Panc1 (cell line): Measurements from ENCODE around the gene PRPF39. TPM values are rescaled to one million over a fixed set of nuclear protein-coding genes. Genes with fewer than 3 reads are reported as not detected.

ENCODE experiments used
- ATAC-seq: fragments of 200-7000 bp; cut with Tn5 transposase; 2 replicates; pipeline ENCODE4 v1.9.1; 2020; ENCODE audit warnings: mild to moderate bottlenecking, moderate library complexity
- BruUV-seq: library from RNA; stranded (reverse); fragments of 400-500 nt; replicated peaks from 2 replicates; lab custom pipeline; 2021; lab: Mats Ljungman, UMichigan
- CTCF ChIA-PET: fragments of 300-600 bp; sonication (Branson Sonifier 250); formaldehyde crosslinking; loops from one replicate; lab custom pipeline; 2022; ENCODE audit warnings: antibody characterized with exemption; lab: Charles Lee
- POLR2A ChIA-PET: fragments of 300-600 bp; sonication (Branson Sonifier 250); formaldehyde crosslinking; loops from one replicate; lab custom pipeline; 2022; ENCODE audit warnings: antibody characterized with exemption; lab: Charles Lee
- DNase-seq: peaks from one replicate; pipeline ENCODE4 v3.0.0-alpha.2; 2010; ENCODE audit warnings: low read depth, low spot score
- H3K27ac ChIP-seq: 2 replicates; pipeline ENCODE4 v1.5.1; 2011; ENCODE audit warnings: mild to moderate bottlenecking, low read length, inconsistent platforms
- H3K27me3 ChIP-seq: fragments of 200-500 bp; sonication (Bioruptor generic); 2 replicates; pipeline ENCODE4 v1.6.0; 2014; ENCODE audit warnings: low read length, inconsistent platforms; ENCODE audit not compliant: control insufficient read depth, insufficient read depth
- H3K36me3 ChIP-seq: fragments of 200-500 bp; sonication (Bioruptor generic); 2 replicates; pipeline ENCODE4 v1.5.1; 2014; ENCODE audit warnings: inconsistent platforms, mild to moderate bottlenecking, low read length, moderate library complexity; ENCODE audit not compliant: control insufficient read depth, insufficient read depth
- H3K4me1 ChIP-seq: 2 replicates; pipeline ENCODE4 v1.5.1; 2011; ENCODE audit warnings: inconsistent platforms, mild to moderate bottlenecking, low read length, moderate library complexity; ENCODE audit not compliant: control insufficient read depth, insufficient read depth
- H3K4me3 ChIP-seq, 2 experiments: 2 replicates each; pipeline ENCODE4 v1.5.1; 2011 to 2012; ENCODE audit warnings: low read depth in 2 of 2, low read length in 2 of 2, mild to moderate bottlenecking in 2 of 2, inconsistent platforms in 1 of 2, moderate library complexity in 1 of 2
- H3K9me3 ChIP-seq: fragments of 200-500 bp; sonication (Bioruptor generic); 2 replicates; pipeline ENCODE4 v1.5.1; 2014; ENCODE audit warnings: low read depth, mild to moderate bottlenecking, inconsistent platforms, low read length, moderate library complexity; ENCODE audit not compliant: control insufficient read depth, insufficient read depth
- POLR2AphosphoS5 ChIP-seq: IDR thresholded peaks from 2 replicates; pipeline ENCODE4 v1.6.1; 2012; ENCODE audit warnings: mild to moderate bottlenecking, low read depth, low read length, moderate library complexity
- SIN3A ChIP-seq: IDR thresholded peaks from 2 replicates; pipeline ENCODE4 v1.6.1; 2012; ENCODE audit warnings: low read depth, mild to moderate bottlenecking, low read length, moderate library complexity, borderline replicate concordance; ENCODE audit not compliant: insufficient read depth
- TCF7L2 ChIP-seq: IDR thresholded peaks from 2 replicates; pipeline ENCODE4 v1.6.1; 2011; ENCODE audit warnings: mild to moderate bottlenecking, low read depth, low read length, inconsistent platforms
- in situ Hi-C: cut with HindIII; loops from 2 replicates; pipeline ENCODE4 v1.10.0; 2016; ENCODE audit warnings: low sequenced_read_pairs, low pct_unique_long_range_greater_than_20kb
- intact Hi-C: fragments of 100-400 bp; cut with micrococcal nuclease; formaldehyde crosslinking; loops from one replicate; pipeline ENCODE4 v1.10.0; 2022; ENCODE audit not compliant: unreplicated experiment
- total RNA-seq: library from RNA; stranded (reverse); gene quantifications from one replicate; pipeline ENCODE4 v1.2.1, GENCODE V29; 2021; ENCODE audit not compliant: unreplicated experiment
- TF ChIP-seq, protein P1 (sequence below): fragments of 450-650 bp; IDR thresholded peaks from 2 replicates; pipeline ENCODE4 v1.5.1; 2017; ENCODE audit warnings: mild to moderate bottlenecking
- TF ChIP-seq, protein P2 (sequence below), 2 experiments: IDR thresholded peaks; 2 replicates each; pipeline ENCODE4 v1.6.1; 2011 to 2012; ENCODE audit warnings: low read depth in 2 of 2, control low read depth in 1 of 2, low read length in 1 of 2, mild to moderate bottlenecking in 1 of 2, moderate library complexity in 1 of 2; ENCODE audit not compliant: insufficient read depth in 1 of 2

PRPF39 gene
- total RNA-seq, 1 experiment from 2014 or later, result 30.7 TPM

DNA sequence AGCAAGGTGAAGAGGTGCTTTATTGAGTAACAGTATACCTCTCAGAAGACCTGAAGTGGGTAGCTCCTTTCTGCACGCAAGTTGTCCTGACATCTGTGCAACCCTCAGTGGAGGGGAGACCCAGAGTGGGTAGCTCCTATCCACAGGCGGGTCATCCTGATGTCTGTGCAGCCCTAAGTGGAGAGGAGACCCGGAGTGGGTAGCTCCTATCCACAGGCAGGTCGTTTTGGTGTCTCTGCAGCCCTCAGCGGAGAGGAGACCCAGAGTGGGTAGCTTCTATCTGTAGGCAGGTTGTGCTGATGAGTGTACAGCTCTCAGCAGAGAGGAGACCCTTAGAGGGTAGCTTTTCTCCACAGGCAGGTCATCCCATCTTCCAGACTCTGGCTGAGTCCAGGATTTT is 45.1 kb upstream of the PRPF39 start:
- Histone ChIP-seq H3K4me1 (no peaks in the 10 kb centered on the region), H3K4me3 (no peak overlapping the region), H3K27me3 (no peaks in the 10 kb centered on the region), H3K27ac (no peak overlapping the region), H3K36me3 (no peaks in the 10 kb centered on the region), H3K9me3 (no peaks in the 10 kb centered on the region)
- intact Hi-C loops, result no loop called here
- BruUV-seq, result no TSS peak
- CTCF ChIA-PET, result no interaction called here
- POLR2A ChIA-PET, result no interaction called here
- DNase-seq (no peak), ATAC-seq (no peak)
- in situ Hi-C loops, result no loop called here
- no peak for TF ChIP-seq SIN3A
- TF ChIP-seq, protein P1, sequence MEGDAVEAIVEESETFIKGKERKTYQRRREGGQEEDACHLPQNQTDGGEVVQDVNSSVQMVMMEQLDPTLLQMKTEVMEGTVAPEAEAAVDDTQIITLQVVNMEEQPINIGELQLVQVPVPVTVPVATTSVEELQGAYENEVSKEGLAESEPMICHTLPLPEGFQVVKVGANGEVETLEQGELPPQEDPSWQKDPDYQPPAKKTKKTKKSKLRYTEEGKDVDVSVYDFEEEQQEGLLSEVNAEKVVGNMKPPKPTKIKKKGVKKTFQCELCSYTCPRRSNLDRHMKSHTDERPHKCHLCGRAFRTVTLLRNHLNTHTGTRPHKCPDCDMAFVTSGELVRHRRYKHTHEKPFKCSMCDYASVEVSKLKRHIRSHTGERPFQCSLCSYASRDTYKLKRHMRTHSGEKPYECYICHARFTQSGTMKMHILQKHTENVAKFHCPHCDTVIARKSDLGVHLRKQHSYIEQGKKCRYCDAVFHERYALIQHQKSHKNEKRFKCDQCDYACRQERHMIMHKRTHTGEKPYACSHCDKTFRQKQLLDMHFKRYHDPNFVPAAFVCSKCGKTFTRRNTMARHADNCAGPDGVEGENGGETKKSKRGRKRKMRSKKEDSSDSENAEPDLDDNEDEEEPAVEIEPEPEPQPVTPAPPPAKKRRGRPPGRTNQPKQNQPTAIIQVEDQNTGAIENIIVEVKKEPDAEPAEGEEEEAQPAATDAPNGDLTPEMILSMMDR, result no peak
- TF ChIP-seq POLR2AphosphoS5, result no peak
- TF ChIP-seq TCF7L2, result no peak
- TF ChIP-seq, protein P2, sequence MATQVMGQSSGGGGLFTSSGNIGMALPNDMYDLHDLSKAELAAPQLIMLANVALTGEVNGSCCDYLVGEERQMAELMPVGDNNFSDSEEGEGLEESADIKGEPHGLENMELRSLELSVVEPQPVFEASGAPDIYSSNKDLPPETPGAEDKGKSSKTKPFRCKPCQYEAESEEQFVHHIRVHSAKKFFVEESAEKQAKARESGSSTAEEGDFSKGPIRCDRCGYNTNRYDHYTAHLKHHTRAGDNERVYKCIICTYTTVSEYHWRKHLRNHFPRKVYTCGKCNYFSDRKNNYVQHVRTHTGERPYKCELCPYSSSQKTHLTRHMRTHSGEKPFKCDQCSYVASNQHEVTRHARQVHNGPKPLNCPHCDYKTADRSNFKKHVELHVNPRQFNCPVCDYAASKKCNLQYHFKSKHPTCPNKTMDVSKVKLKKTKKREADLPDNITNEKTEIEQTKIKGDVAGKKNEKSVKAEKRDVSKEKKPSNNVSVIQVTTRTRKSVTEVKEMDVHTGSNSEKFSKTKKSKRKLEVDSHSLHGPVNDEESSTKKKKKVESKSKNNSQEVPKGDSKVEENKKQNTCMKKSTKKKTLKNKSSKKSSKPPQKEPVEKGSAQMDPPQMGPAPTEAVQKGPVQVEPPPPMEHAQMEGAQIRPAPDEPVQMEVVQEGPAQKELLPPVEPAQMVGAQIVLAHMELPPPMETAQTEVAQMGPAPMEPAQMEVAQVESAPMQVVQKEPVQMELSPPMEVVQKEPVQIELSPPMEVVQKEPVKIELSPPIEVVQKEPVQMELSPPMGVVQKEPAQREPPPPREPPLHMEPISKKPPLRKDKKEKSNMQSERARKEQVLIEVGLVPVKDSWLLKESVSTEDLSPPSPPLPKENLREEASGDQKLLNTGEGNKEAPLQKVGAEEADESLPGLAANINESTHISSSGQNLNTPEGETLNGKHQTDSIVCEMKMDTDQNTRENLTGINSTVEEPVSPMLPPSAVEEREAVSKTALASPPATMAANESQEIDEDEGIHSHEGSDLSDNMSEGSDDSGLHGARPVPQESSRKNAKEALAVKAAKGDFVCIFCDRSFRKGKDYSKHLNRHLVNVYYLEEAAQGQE (IDR thresholded peaks at IDR 0.05; ENCODE audit: insufficient read depth in 1 of 2, low read depth in 2 of 2, low read length in 1 of 2), result no peak

DNA sequence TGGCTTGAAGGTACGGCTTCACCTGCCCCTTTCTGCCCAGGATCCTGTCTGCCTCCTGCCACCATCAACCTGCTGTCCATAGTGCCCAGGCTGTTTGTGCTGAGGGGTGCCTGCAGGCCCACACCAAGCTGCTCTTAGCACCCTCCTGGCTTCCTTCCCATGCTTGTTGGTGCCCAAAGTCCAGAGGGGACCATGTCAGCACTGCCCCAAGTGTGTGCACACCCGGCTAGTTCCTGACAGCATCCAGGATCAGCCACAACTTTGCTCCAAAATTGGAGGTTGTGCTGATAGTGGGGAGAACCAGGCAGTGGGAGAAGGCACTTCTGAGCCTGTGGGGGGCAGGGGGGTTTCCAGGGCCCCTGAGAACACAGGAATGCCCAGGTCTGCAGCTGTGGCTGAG is 44.5 kb upstream of the PRPF39 start:
- in situ Hi-C loops, result no loop called here
- no TSS peak for BruUV-seq
- intact Hi-C loops, result no loop called here
- no peaks in the 10 kb centered on the region for H3K9me3 ChIP-seq
- CTCF ChIA-PET, result no interaction called here
- no peaks in the 10 kb centered on the region for H3K4me1 ChIP-seq
- TF ChIP-seq, protein P2 (IDR thresholded peaks at IDR 0.05; ENCODE audit: insufficient read depth in 1 of 2, low read depth in 2 of 2, low read length in 1 of 2), result no peak
- H3K27ac ChIP-seq, result no peak overlapping the region
- POLR2A ChIA-PET, result no interaction called here
- no peaks in the 10 kb centered on the region for H3K36me3 ChIP-seq
- no peak overlapping the region for H3K4me3 ChIP-seq
- DNase-seq, result no peak
- ATAC-seq, result no peak
- H3K27me3 ChIP-seq, result no peaks in the 10 kb centered on the region
